NCI-H524 treated with DMSO at 0.1 percent for 48 hours (cell line): ENCODE results near the gene FOXP4.
A peak's percentile ranks its signal among the peaks of the same experiment; 100 is the strongest.

ENCODE experiments used
- DNase-seq: peaks from one replicate; lab custom pipeline; 2025; lab: John Stamatoyannopoulos, UW

Gene FOXP4

GRCh38 chr6:41583565-41583964 lies 37.4 kb downstream of the FOXP4 start:
- DNase-seq, result no peak

GRCh38 chr6:41584205-41584604 lies 38.0 kb downstream of the FOXP4 start:
- DNase-seq, result no peak

GRCh38 chr6:41584668-41585205 lies 38.6 kb downstream of the FOXP4 start:
- DNase-seq, result no peak

- DNase-seq, result no peak
Observed at GRCh38 chr6:41585605-41586004, 39.4 kb downstream of the FOXP4 start.

GRCh38 chr6:41586252-41587007 lies 40.2 kb downstream of the FOXP4 start:
- peak; percentile 35 for DNase-seq

DNA sequence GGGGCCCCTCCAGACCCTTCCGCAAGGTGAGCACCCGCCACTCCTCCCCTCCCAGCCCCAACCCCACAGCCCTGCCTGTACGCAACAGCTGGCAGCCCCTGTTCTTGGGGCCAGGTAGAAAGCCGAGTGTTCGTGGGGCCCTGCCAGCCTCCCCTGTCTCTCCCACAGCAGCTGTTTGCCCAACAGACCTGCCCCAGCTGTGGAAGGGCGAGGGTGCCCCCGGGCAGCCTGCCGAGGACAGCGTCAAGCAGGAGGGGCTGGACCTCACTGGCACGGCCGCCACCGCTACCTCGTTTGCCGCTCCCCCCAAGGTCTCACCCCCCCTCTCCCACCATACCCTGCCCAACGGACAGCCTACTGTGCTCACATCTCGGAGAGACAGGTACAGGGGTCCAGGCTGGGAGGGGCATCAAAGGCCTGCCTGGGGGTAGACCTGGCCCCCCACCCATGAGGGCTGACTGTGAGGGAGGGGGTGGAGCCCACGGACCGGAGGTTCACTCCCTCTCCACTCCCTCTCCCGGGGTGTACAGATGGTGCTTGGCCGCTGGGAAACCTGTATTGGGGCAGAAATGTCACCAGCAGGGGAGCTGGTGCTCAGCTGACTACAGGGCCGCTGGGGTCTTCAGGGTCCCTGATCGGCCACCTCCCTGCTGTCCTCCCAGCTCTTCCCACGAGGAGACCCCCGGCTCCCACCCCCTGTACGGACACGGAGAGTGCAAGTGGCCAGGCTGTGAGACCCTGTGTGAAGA lies 41.1 kb downstream of the FOXP4 start:
- DNase-seq, result no peak

DNA sequence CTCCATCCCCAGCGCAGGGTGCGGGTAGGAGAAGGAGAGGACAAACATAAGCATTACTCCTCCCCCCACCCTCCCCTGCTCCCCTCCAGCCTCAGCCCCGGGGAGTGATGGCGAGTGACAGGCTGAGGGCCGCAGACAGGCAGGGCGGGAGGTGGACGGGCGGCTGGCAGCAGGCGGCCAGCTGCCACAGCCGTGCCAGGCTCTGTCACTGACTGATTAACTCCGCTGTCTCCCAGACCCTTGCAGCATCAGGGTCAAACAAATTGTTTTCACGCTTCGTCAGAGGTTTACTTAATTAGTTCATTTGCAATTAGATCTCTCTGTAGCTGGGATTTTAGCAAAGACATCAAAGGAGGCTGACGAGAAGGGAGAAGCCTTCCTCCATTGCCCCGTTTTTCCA lies 41.9 kb downstream of the FOXP4 start:
- peak; percentile 25 for DNase-seq

DNA sequence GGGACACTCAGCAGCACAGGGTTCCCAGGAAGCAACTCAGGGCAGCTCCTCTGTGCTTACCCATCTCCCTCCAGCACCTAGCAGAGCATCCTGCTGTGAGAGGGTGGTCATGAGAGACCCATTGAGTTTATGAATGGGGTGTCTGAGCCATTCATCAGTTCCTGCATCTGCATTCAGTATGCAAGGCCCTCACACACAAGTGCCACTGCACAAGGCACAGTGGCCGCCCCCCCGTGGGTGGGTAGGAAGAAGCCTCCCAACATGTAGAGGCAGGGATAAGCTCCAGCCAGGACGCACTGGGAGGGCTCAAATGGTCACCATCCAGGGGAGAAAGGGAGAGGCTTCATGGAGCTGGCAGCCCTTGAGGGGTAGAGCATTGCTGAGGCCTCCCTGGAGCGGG lies 43.0 kb downstream of the FOXP4 start:
- no peak for DNase-seq

DNA sequence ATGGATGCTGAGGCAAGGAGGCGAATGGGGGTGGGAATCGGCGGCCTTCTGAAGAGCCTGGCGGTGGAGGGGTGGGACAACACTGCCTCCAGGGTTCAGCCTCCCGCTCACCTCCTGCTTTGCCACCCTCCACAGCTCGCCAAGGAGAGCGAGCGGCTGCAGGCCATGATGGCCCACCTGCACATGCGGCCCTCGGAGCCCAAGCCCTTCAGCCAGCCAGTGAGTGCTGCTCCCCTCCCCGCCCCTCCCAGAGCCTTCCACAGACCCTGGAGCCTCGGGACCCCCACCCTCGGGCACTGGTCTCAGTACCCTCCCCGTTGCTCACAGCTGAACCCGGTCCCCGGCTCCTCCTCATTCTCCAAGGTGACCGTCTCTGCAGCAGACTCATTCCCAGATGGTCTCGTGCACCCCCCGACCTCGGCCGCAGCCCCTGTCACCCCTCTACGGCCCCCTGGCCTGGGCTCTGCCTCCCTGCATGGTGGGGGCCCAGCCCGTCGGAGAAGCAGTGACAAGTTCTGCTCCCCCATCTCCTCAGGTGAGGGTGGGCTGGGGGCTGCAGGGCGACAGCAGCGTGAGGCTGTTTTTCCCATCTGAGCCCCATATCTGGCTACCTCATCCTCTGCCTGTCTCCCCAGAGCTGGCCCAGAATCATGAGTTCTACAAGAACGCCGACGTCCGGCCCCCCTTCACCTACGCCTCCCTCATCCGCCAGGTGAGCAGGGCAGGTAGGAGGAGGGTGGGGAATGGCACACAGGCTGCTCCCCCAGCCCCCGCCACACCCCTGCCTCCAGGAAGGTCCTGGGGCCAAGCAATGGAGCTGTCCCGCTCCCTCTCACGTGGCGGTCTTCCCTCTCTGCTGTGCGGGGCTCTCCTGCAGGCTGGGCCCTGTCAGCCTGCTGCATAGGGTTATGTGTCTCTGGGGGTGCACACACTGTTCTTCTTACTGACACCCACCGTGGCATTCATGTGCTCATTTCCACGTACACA lies 43.7 kb downstream of the FOXP4 start:
- no peak for DNase-seq

GRCh38 chr6:41591122-41591521 lies 44.9 kb downstream of the FOXP4 start:
- no peak for DNase-seq

DNA sequence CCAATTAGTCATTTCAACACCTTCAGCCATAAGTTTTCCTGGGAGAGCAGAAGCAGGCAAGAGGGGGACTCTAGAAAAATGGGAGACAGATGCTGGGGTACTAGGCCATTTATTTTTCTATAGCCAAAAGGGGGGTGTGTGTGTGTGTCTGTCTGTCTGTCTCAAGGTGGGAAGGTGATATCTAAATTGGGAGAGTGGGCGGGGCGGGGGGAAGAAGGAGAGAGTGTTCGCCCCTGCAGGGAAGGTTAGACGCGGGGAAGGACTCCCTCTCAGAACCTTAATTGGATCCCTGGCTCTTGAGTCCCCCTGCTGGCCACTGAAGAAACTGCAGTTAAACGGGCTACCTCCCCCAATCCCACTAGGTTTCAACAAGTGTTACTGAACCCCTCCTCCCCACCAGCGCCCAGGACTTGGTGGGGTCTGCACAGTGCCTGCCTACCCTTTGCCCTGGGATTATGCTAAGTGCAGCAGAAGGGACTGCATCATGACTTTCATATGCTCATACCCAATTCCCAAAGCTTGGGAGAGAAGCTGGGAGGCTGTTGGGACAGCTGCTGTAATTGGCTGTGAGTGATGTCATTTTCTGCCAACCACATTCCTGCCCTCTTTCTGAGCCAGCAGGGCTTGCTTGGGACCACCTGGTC lies 45.8 kb downstream of the FOXP4 start:
- no peak for DNase-seq

DNA sequence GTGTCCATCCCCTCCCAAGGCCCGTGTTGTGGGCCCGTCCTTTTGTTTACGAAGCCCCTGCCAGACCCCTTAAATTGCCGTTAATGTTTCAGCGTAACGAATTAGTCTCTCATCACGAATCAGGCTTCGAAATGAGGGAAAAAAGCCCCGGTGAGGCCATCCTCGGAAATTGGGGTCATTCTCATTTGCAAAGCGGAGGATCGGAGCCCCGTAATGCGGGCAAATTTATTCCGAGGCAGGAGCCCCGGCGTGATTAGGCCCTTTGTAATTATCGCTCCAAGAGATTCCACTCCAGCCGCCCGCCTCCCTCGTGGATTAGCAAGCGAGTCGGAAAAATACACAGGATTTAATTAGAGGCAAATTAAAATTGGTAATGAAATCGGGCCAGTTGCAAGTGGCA lies 47.2 kb downstream of the FOXP4 start:
- no peak for DNase-seq

GRCh38 chr6:41593839-41594238 lies 47.7 kb downstream of the FOXP4 start:
- no peak for DNase-seq

- DNase-seq, result no peak
Observed at GRCh38 chr6:41594326-41594725, 48.1 kb downstream of the FOXP4 start.

GRCh38 chr6:41594766-41595165 lies 48.6 kb downstream of the FOXP4 start:
- DNase-seq, result no peak

GRCh38 chr6:41595166-41595565 lies 49.0 kb downstream of the FOXP4 start:
- no peak for DNase-seq

- no peak for DNase-seq
Observed at GRCh38 chr6:41596096-41596685, 50.0 kb downstream of the FOXP4 start.

DNA sequence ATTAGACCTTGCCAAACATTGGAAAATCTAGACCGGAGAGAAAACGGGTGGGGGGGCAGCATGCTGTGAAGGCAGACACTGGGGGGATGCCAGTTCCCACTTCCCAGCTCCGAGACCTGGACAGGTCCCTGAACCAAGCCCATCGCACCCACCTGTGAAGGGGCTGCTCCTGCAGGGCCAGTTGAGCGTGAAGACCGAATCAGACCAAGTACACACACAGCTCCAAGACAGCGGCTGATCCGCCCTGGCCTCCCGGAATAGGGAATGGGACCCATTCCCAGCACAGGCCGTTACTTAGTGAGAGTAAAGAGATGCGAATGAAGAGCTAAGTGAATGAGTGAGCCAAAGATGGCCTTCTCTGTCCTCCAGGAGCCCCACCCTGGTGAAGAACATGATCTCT lies 50.6 kb downstream of the FOXP4 start:
- no peak for DNase-seq

- DNase-seq, result no peak
Observed at GRCh38 chr6:41597246-41598000, 51.2 kb downstream of the FOXP4 start.

DNA sequence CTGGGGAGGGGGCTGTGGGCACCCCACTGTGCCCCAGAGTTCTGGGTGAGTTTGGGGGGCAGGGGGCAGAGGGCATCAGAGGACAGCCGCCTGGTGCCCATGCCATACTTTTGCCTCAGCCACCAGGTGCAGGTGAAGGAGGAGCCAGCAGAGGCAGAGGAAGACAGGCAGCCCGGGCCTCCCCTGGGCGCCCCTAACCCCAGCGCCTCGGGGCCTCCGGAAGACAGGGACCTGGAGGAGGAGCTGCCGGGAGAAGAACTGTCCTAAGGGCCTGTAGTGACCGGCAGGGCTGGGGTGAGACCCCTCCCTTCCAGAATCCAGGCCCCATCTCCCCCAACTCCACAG lies 52.5 kb downstream of the FOXP4 start:
- no peak for DNase-seq
